HepG2 (cell line): Measurements from ENCODE around the gene HOXB4. TPM values are rescaled to one million over a fixed set of nuclear protein-coding genes. Genes with fewer than 3 reads are reported as not detected.
A peak's percentile ranks its signal among the peaks of the same experiment; 100 is the strongest.

Experiments used
- ISX ChIP-seq: sonication (generic); formaldehyde crosslinking; conservative IDR thresholded peaks from 2 replicates; pipeline ENCODE4 v1.5.0; 2020; ENCODE audit warnings: missing genetic modification reagents
- MLLT10 ChIP-seq: sonication (generic); formaldehyde crosslinking; IDR thresholded peaks from 2 replicates; pipeline ENCODE4 v1.4.0; 2020; ENCODE audit warnings: missing genetic modification reagents
- NFIB ChIP-seq: sonication (generic); formaldehyde crosslinking; IDR thresholded peaks from 2 replicates; pipeline ENCODE4 v1.9.0; 2021; ENCODE audit warnings: missing genetic modification reagents, mild to moderate bottlenecking, borderline replicate concordance
- RBAK ChIP-seq: sonication (generic); formaldehyde crosslinking; IDR thresholded peaks from 2 replicates; pipeline ENCODE4 v1.5.1; 2020; ENCODE audit warnings: mild to moderate bottlenecking, missing genetic modification reagents
- SIN3B ChIP-seq: fragments of 150-350 bp; IDR thresholded peaks from 2 replicates; pipeline ENCODE4 v1.6.1; 2014; ENCODE audit warnings: low read length
- SRSF4 ChIP-seq: fragments of 200-400 bp; formaldehyde crosslinking; IDR thresholded peaks from one replicate; pipeline ENCODE4 v1.6.1; 2018; ENCODE audit warnings: mild to moderate bottlenecking, low read depth, low read length, moderate library complexity; ENCODE audit not compliant: poor library complexity, severe bottlenecking
- ZBTB3 ChIP-seq: sonication (generic); formaldehyde crosslinking; IDR thresholded peaks from 2 replicates; pipeline ENCODE4 v1.4.0; 2020; ENCODE audit warnings: low read depth, mild to moderate bottlenecking, moderate library complexity, missing genetic modification reagents, borderline replicate concordance
- ZNF225 ChIP-seq: sonication (generic); formaldehyde crosslinking; IDR thresholded peaks from 2 replicates; pipeline ENCODE4 v1.4.0; 2020; ENCODE audit warnings: mild to moderate bottlenecking, missing genetic modification reagents
- ZNF350 ChIP-seq: sonication (generic); formaldehyde crosslinking; IDR thresholded peaks from 2 replicates; pipeline ENCODE4 v1.4.0; 2020; ENCODE audit warnings: mild to moderate bottlenecking, low read depth, missing genetic modification reagents, borderline replicate concordance
- ZNF777 ChIP-seq: sonication (generic); formaldehyde crosslinking; IDR thresholded peaks from 2 replicates; pipeline ENCODE4 v1.4.0; 2020; ENCODE audit warnings: missing genetic modification reagents
- polyA plus RNA-seq, 8 experiments: library from polyadenylated mRNA; depleted of rRNA in 3 of 8; stranded (reverse) in 7 of 8; unstranded in 1 of 8; fragments of >200 nt; fragmentation: Illumina TruSeq in 4 of 8; extraction: Trizol in 4 of 8; gene quantifications; 2 replicates each; pipeline versions ENCODE4 v1.2.1 to v1.2.3, GENCODE V29; 2011 to 2016; ENCODE audit warnings: low read depth in 4 of 8, missing spikeins in 1 of 8, mixed read lengths in 1 of 8; ENCODE audit not compliant: insufficient read depth in 1 of 8
- total RNA-seq, 5 experiments: library from RNA; depleted of rRNA; stranded (reverse); fragments of >200 nt; fragmentation: Illumina TruSeq; extraction: Trizol; gene quantifications; 2 replicates each; pipeline ENCODE4 v1.2.3, GENCODE V29; 2016; ENCODE audit warnings: low read depth in 1 of 5
- TF ChIP-seq, protein P1 (sequence below): sonication (generic); formaldehyde crosslinking; IDR thresholded peaks from 2 replicates; pipeline ENCODE4 v1.4.0; 2020; ENCODE audit warnings: missing genetic modification reagents
- TF ChIP-seq, protein P2 (sequence below): sonication (generic); formaldehyde crosslinking; IDR thresholded peaks from 2 replicates; pipeline ENCODE4 v1.5.0; 2020; ENCODE audit warnings: mild to moderate bottlenecking, missing genetic modification reagents, moderate library complexity
- TF ChIP-seq, protein P3 (sequence below): sonication (generic); IDR thresholded peaks from 2 replicates; pipeline ENCODE4 v1.6.1; 2016; ENCODE audit warnings: low read depth, borderline replicate concordance
- TF ChIP-seq, protein P4 (sequence below): sonication (generic); formaldehyde crosslinking; IDR thresholded peaks from 2 replicates; pipeline ENCODE4 v1.4.0; 2020; ENCODE audit warnings: mild to moderate bottlenecking, missing genetic modification reagents
- TF ChIP-seq, protein P5 (sequence below): sonication (generic); formaldehyde crosslinking; IDR thresholded peaks from 2 replicates; pipeline ENCODE4 v1.4.0; 2020; ENCODE audit warnings: mild to moderate bottlenecking, missing genetic modification reagents

HOXB4 gene
- total and polyA plus RNA-seq, 2 of the 13 experiments (the other 11 are each of a cell fraction or from before 2014, with no cell fraction given) = not detected

DNA sequence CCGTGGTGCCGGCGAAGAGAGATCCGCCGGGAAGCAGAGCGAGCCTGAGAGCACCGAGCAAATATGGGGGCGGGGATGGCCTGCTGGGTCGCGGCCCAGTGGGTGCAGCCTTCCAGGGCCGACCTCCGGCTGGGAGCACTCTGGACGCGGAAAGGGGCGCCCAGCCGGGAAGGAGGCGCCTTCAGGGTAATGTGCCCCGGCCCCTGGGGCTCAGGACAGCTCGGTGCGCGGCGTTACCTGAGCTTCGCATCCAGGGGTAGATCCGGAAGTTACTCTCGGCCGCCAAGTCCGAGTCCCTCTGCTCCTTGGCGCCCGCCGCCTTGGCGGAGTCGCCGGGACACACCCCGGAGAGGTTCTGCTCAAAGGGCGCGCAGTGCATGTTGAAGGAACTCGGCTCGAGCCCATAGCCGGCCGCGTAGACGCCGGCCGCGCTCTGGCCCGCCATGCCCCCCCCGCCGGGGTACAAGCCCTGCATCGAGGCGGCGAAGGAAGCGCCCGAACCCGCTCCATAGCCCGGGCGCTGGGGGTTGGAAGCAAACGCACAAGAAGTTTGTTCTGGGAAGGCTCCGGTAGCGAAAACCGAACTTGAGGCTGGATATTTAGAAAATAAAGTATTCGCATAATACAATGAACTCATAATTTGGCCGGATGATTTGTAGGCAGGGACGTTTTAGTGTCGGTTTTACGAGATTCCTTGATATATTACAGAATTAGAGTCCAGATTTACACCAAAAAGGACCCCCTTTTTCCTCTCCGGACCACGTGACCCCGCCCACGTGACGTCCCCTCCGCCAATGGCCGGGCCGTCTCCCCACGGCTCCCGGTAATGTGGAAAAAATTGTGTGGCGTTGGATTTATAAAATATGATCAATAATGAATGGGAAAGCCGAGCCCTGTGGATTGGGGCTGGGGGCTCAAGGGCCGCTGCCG, 32.4 kb upstream of the HOXB4 start, which contains the start of gene HOXB7 (continued):
- TF ChIP-seq, protein P1, sequence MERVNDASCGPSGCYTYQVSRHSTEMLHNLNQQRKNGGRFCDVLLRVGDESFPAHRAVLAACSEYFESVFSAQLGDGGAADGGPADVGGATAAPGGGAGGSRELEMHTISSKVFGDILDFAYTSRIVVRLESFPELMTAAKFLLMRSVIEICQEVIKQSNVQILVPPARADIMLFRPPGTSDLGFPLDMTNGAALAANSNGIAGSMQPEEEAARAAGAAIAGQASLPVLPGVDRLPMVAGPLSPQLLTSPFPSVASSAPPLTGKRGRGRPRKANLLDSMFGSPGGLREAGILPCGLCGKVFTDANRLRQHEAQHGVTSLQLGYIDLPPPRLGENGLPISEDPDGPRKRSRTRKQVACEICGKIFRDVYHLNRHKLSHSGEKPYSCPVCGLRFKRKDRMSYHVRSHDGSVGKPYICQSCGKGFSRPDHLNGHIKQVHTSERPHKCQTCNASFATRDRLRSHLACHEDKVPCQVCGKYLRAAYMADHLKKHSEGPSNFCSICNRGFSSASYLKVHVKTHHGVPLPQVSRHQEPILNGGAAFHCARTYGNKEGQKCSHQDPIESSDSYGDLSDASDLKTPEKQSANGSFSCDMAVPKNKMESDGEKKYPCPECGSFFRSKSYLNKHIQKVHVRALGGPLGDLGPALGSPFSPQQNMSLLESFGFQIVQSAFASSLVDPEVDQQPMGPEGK (CRISPR knock-in tag) = peak; percentile 42
- no peak for TF ChIP-seq RBAK (CRISPR knock-in tag)
- TF ChIP-seq ZNF777 (CRISPR knock-in tag) = peak; percentile 63
- TF ChIP-seq MLLT10 (CRISPR knock-in tag) = no peak
- TF ChIP-seq, protein P2, sequence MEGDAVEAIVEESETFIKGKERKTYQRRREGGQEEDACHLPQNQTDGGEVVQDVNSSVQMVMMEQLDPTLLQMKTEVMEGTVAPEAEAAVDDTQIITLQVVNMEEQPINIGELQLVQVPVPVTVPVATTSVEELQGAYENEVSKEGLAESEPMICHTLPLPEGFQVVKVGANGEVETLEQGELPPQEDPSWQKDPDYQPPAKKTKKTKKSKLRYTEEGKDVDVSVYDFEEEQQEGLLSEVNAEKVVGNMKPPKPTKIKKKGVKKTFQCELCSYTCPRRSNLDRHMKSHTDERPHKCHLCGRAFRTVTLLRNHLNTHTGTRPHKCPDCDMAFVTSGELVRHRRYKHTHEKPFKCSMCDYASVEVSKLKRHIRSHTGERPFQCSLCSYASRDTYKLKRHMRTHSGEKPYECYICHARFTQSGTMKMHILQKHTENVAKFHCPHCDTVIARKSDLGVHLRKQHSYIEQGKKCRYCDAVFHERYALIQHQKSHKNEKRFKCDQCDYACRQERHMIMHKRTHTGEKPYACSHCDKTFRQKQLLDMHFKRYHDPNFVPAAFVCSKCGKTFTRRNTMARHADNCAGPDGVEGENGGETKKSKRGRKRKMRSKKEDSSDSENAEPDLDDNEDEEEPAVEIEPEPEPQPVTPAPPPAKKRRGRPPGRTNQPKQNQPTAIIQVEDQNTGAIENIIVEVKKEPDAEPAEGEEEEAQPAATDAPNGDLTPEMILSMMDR (CRISPR knock-in tag) = 0 out of 2 replicates have a peak, but pooled peaks have one; percentile 3
- no peak for TF ChIP-seq ZBTB3 (CRISPR knock-in tag)
- TF ChIP-seq ZNF225 (CRISPR knock-in tag) = no peak
- TF ChIP-seq, protein P3, sequence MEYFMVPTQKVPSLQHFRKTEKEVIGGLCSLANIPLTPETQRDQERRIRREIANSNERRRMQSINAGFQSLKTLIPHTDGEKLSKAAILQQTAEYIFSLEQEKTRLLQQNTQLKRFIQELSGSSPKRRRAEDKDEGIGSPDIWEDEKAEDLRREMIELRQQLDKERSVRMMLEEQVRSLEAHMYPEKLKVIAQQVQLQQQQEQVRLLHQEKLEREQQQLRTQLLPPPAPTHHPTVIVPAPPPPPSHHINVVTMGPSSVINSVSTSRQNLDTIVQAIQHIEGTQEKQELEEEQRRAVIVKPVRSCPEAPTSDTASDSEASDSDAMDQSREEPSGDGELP = no peak
- no peak for TF ChIP-seq NFIB (CRISPR knock-in tag)
- TF ChIP-seq ZNF350 (CRISPR knock-in tag) = 0 out of 2 replicates have a peak, but pooled peaks have one; percentile 24
- TF ChIP-seq, protein P4, sequence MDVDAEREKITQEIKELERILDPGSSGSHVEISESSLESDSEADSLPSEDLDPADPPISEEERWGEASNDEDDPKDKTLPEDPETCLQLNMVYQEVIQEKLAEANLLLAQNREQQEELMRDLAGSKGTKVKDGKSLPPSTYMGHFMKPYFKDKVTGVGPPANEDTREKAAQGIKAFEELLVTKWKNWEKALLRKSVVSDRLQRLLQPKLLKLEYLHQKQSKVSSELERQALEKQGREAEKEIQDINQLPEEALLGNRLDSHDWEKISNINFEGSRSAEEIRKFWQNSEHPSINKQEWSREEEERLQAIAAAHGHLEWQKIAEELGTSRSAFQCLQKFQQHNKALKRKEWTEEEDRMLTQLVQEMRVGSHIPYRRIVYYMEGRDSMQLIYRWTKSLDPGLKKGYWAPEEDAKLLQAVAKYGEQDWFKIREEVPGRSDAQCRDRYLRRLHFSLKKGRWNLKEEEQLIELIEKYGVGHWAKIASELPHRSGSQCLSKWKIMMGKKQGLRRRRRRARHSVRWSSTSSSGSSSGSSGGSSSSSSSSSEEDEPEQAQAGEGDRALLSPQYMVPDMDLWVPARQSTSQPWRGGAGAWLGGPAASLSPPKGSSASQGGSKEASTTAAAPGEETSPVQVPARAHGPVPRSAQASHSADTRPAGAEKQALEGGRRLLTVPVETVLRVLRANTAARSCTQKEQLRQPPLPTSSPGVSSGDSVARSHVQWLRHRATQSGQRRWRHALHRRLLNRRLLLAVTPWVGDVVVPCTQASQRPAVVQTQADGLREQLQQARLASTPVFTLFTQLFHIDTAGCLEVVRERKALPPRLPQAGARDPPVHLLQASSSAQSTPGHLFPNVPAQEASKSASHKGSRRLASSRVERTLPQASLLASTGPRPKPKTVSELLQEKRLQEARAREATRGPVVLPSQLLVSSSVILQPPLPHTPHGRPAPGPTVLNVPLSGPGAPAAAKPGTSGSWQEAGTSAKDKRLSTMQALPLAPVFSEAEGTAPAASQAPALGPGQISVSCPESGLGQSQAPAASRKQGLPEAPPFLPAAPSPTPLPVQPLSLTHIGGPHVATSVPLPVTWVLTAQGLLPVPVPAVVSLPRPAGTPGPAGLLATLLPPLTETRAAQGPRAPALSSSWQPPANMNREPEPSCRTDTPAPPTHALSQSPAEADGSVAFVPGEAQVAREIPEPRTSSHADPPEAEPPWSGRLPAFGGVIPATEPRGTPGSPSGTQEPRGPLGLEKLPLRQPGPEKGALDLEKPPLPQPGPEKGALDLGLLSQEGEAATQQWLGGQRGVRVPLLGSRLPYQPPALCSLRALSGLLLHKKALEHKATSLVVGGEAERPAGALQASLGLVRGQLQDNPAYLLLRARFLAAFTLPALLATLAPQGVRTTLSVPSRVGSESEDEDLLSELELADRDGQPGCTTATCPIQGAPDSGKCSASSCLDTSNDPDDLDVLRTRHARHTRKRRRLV (CRISPR knock-in tag) = no peak
- TF ChIP-seq, protein P5, sequence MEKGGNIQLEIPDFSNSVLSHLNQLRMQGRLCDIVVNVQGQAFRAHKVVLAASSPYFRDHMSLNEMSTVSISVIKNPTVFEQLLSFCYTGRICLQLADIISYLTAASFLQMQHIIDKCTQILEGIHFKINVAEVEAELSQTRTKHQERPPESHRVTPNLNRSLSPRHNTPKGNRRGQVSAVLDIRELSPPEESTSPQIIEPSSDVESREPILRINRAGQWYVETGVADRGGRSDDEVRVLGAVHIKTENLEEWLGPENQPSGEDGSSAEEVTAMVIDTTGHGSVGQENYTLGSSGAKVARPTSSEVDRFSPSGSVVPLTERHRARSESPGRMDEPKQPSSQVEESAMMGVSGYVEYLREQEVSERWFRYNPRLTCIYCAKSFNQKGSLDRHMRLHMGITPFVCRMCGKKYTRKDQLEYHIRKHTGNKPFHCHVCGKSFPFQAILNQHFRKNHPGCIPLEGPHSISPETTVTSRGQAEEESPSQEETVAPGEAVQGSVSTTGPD (CRISPR knock-in tag) = peak; percentile 75; the same call in 1 of the 2 replicates
- no peak for TF ChIP-seq SIN3B
- TF ChIP-seq ISX (CRISPR knock-in tag) = no peak
- TF ChIP-seq SRSF4 = no peak
